ENCODE results near the gene EEF2K.

DNA sequence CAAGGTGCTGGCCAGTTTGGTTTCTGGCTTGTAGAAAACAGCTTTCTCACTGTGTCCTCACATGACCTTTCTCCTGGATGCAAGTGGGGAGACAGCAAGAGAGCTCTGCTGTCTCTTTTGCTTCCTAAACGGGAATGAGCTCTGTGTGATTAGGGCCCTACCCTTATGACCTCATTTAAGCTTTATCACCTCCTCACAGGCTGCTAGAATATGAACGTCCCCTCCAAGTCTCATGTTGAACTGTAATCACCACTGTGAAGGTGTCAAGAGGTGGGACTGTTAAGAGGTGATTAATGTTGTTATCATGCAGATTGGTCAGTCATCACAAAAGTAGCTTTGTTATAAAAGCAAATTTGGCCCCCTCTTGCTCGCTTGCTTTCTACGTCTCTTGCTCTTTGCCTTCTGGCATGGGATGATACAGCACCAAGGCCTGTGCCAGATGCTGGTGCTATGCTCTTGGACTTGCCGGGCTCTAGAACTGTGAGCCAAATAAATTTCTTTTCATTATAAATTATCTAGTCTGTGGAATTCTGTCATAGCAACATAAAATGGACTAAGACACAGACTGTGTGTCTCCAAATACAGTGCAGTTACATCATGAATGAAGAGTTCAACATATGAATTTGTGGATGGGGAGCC, 76.3 kb downstream of the EEF2K start:
- TF ChIP-seq, protein P1, sequence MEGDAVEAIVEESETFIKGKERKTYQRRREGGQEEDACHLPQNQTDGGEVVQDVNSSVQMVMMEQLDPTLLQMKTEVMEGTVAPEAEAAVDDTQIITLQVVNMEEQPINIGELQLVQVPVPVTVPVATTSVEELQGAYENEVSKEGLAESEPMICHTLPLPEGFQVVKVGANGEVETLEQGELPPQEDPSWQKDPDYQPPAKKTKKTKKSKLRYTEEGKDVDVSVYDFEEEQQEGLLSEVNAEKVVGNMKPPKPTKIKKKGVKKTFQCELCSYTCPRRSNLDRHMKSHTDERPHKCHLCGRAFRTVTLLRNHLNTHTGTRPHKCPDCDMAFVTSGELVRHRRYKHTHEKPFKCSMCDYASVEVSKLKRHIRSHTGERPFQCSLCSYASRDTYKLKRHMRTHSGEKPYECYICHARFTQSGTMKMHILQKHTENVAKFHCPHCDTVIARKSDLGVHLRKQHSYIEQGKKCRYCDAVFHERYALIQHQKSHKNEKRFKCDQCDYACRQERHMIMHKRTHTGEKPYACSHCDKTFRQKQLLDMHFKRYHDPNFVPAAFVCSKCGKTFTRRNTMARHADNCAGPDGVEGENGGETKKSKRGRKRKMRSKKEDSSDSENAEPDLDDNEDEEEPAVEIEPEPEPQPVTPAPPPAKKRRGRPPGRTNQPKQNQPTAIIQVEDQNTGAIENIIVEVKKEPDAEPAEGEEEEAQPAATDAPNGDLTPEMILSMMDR (IDR thresholded peaks at IDR 0.05): no peak
- TF ChIP-seq POLR2A (IDR thresholded peaks at IDR 0.05): no peak

Measured in thyroid gland (tissue), 4 donors.